Metanephros (tissue), 1 donor: Measurements from ENCODE around the gene PI3. TPM values are rescaled to one million over a fixed set of nuclear protein-coding genes. Genes with fewer than 3 reads are reported as not detected.

ENCODE experiments used
- total RNA-seq: library from RNA; depleted of rRNA; stranded (reverse); fragments of >200 nt; gene quantifications from one replicate; pipeline ENCODE4 v1.2.3, GENCODE V29; 2014

Gene PI3, protein sequence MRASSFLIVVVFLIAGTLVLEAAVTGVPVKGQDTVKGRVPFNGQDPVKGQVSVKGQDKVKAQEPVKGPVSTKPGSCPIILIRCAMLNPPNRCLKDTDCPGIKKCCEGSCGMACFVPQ
- not detected for total RNA-seq

GRCh38 chr20:45174434-45175364, at the start of gene PI3:
Gene PI3 (plus strand): TSS chr20:45174902. CDS start chr20:45174923, 21 bp downstream.

GRCh38 chr20:45206725-45207124, 32.0 kb downstream of the PI3 start, which contains the start of gene SEMG1:
Gene SEMG1 (plus strand): TSS chr20:45207033. CDS start chr20:45207054, 21 bp downstream.

GRCh38 chr20:45221076-45221475, 46.4 kb downstream of the PI3 start, which contains the start of gene SEMG2:
Gene SEMG2 (plus strand): TSS chr20:45221373. CDS start chr20:45221390, 17 bp downstream.

Other genes starting within 250 kb of the PI3 start
- 15.5 TPM for gene TOMM34, start 214.5 kb upstream of the PI3 start, total RNA-seq
- 26.6 TPM for gene STK4, start 208.4 kb upstream of the PI3 start, total RNA-seq
- 0.76 TPM for gene KCNS1, start 73.8 kb upstream of the PI3 start, total RNA-seq
- gene WFDC5, start 59.7 kb upstream of the PI3 start, total RNA-seq, result not detected
- not detected for gene WFDC12, start 50.4 kb upstream of the PI3 start, total RNA-seq
- gene SEMG1, start 32.1 kb downstream of the PI3 start, total RNA-seq, result not detected
- gene SEMG2, start 46.5 kb downstream of the PI3 start, total RNA-seq, result 0.06 TPM
- 2.8 TPM for gene SLPI, start 79.7 kb downstream of the PI3 start, total RNA-seq
- not detected for gene RBPJL, start 131.9 kb downstream of the PI3 start, total RNA-seq
- gene MATN4, start 133.4 kb downstream of the PI3 start, total RNA-seq, result 0.99 TPM
- gene SDC4, start 173.5 kb downstream of the PI3 start, total RNA-seq, result 122 TPM
- gene SYS1, start 188.3 kb downstream of the PI3 start, total RNA-seq, result 25.3 TPM
- gene TP53TG5, start 203.4 kb downstream of the PI3 start, total RNA-seq, result 0.12 TPM
- 12.9 TPM for gene DBNDD2, start 233.4 kb downstream of the PI3 start, total RNA-seq
- 45.5 TPM for gene PIGT, start 241.2 kb downstream of the PI3 start, total RNA-seq